NB4 (cell line): ENCODE results near the gene LMCD1.

Source experiments
- DNase-seq: peaks from one replicate; pipeline ENCODE4 v3.0.0; 2010; ENCODE audit warnings: low read depth
- H3K4me3 ChIP-seq: one replicate; pipeline ENCODE4 v1.5.1; 2011; ENCODE audit warnings: mild to moderate bottlenecking, low read depth, low read length, moderate library complexity
- MYC ChIP-seq: IDR thresholded peaks from 2 replicates; pipeline ENCODE4 v1.6.1; 2011; ENCODE audit warnings: low read depth, low read length
- POLR2A ChIP-seq: IDR thresholded peaks from 2 replicates; pipeline ENCODE4 v1.6.1; 2011; ENCODE audit warnings: mild to moderate bottlenecking; ENCODE audit not compliant: insufficient read length; ENCODE audit errors: extremely low read depth
- TF ChIP-seq, protein P1 (sequence below): IDR thresholded peaks from 2 replicates; pipeline ENCODE4 v1.6.1; 2011; ENCODE audit warnings: low read depth, low read length
- TF ChIP-seq, protein P2 (sequence below): IDR thresholded peaks from one replicate; pipeline ENCODE4 v1.5.1; 2012; ENCODE audit warnings: low read depth, low read length

Gene LMCD1

DNA sequence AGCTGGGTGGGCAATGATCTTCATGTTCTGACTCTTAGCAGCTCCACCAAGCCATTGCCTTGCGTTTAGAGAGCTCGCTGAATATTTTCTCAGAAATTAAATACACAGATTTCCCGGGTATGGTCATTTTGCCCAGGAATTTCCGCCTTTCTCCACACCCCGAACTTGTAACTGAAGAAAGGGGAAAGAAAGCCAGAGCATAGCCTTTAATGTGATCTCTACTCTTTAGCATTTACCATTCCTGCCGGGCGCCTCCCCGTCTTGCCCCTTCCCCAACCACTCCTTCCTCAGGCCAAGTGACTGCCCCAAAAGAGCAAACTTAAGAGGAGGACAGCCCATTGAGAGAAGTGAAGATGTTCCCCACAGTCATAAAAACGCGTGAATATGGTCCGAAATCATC is 53.1 kb downstream of the LMCD1 start:
- no peak for DNase-seq
- no peak overlapping the region for H3K4me3 ChIP-seq
- TF ChIP-seq, protein P1, sequence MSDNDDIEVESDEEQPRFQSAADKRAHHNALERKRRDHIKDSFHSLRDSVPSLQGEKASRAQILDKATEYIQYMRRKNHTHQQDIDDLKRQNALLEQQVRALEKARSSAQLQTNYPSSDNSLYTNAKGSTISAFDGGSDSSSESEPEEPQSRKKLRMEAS, result no peak
- TF ChIP-seq, protein P2, sequence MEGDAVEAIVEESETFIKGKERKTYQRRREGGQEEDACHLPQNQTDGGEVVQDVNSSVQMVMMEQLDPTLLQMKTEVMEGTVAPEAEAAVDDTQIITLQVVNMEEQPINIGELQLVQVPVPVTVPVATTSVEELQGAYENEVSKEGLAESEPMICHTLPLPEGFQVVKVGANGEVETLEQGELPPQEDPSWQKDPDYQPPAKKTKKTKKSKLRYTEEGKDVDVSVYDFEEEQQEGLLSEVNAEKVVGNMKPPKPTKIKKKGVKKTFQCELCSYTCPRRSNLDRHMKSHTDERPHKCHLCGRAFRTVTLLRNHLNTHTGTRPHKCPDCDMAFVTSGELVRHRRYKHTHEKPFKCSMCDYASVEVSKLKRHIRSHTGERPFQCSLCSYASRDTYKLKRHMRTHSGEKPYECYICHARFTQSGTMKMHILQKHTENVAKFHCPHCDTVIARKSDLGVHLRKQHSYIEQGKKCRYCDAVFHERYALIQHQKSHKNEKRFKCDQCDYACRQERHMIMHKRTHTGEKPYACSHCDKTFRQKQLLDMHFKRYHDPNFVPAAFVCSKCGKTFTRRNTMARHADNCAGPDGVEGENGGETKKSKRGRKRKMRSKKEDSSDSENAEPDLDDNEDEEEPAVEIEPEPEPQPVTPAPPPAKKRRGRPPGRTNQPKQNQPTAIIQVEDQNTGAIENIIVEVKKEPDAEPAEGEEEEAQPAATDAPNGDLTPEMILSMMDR, result no peak
- TF ChIP-seq MYC, result no peak
- TF ChIP-seq POLR2A, result no peak

DNA sequence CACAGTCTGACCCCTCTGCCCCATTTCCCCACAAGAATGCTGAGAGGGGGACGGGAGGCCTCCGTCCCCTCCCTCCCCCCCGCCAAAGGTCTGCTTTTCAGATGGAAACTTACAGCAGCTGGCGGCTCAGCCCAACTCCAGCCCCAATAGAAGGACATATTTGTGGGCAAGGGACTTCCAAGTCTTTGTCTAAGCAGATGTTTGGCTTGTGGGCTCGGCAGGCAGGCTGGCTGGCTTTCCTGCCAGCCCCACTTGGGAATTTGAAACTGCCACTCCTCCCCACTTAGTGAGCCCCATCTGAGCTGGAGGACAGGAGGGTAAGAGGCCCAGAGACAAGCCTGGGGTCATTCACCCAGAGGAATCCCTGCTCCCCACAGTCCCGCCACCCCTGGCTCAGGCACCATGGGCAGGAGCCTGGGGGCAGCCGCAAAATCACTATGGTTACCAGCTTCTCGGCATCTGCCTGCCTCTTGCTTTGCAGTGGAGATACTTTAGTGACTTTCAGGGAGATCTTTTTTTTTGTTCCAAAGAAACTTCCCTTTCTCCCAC is 53.6 kb downstream of the LMCD1 start:
- no peak for TF ChIP-seq POLR2A
- TF ChIP-seq MYC, result no peak
- TF ChIP-seq, protein P2, result no peak
- TF ChIP-seq, protein P1, result no peak
- H3K4me3 ChIP-seq, result no peak overlapping the region
- DNase-seq, result no peak

DNA sequence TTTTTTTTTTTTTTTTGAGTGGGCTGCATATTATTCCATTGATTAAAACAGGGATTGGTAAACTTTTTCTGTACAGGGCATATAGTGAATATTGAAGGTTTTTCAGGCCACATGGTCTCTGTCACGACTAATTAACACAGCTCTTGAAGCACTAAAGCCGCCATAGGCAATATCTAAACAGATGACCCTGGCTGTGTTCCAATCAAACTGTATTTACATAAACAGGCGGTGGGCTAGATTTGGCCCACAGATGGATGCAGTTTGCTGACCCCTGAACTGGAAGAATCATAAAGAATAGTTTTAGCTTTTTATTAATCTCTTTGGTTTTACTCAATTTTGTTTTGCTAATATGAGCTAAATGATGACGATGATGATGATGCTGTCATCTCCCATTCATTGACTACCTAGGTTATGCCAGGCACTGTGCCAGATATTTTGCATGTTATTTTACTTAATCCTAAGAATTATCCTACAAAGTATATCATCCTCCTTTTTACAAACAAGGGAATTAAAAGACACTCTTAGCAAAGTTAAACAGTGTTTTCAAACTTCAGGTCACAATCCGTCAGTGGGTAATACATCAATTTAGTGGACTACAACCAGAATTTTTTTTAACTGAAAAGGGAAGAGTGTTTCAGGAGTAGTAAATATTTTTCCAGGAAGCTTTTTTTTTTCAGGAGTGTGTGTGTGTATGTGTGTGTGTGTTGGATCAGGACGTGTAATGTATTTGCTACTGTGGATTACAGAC is 54.3 kb downstream of the LMCD1 start:
- TF ChIP-seq POLR2A (no peak), MYC (no peak)
- TF ChIP-seq, protein P2, result no peak
- TF ChIP-seq, protein P1, result no peak
- DNase-seq, result no peak
- H3K4me3 ChIP-seq, result no peak overlapping the region

DNA sequence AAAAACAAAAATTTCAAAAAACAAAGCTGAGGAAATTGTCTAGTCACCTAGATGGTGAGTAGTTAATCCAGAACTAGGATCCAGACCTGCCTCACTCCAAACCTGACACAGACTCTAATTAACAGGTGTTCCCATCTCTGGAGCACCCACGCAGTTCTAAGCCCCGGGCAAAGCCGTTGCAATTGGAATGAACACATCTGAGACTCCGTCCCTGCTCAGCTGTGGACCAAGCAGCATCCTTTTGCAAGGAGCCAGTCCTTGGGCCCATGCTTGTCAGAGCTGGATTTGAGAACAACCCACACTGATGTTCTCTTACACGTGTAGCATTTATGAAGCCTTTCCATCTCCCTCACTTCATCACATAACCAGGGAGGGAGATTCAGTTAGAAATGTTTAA is 54.8 kb downstream of the LMCD1 start:
- H3K4me3 ChIP-seq, result no peak overlapping the region
- DNase-seq, result no peak
- TF ChIP-seq, protein P1, result no peak
- TF ChIP-seq MYC (no peak), POLR2A (no peak)
- TF ChIP-seq, protein P2, result no peak

DNA sequence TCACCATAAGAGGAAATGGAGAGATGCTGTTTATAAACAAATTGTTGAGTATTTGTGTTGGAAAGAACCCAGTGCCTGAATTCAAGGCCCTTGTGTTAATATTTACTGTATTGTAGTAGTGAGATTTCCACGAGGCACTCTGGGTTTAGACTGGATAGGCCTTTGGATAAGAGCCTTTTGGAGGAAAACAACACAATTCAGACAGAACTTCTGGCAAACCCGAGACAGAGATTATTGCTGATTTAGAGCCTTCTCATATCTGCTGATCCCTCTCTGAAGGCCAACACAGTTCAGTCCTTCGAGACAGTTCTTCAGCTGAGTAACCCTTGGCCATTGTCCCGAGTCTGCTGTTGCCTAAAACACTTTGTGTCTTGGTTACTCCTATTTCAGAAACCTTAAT is 55.7 kb downstream of the LMCD1 start:
- no peak for DNase-seq
- TF ChIP-seq, protein P2, result no peak
- no peak for TF ChIP-seq POLR2A
- TF ChIP-seq, protein P1, result no peak
- no peak for TF ChIP-seq MYC

More for the DNA sequence above, 55.7 kb downstream of the LMCD1 start:
- no peak overlapping the region for H3K4me3 ChIP-seq
